GM12878 (cell line): ENCODE measurements around the gene CUTC. TPM values are rescaled to one million over a fixed set of nuclear protein-coding genes. Genes with fewer than 3 reads are reported as not detected.

Experiments
- ASH2L ChIP-seq: fragments of 300-600, 200-600 bp; sonication (generic); IDR thresholded peaks from 2 replicates; pipeline ENCODE4 v1.6.1; 2017; ENCODE audit warnings: low read depth, mild to moderate bottlenecking, borderline replicate concordance
- CHD2 ChIP-seq: IDR thresholded peaks from 2 replicates; pipeline ENCODE4 v1.6.1; 2011; ENCODE audit warnings: low read depth, low read length, improper control_type of control experiment, borderline replicate concordance
- EGR1 ChIP-seq, 2 experiments: IDR thresholded peaks; 1 replicate in 1 of 2; 2 replicates in 1 of 2; pipeline ENCODE4 v1.6.1; 2011 to 2012; ENCODE audit warnings: low read depth in 2 of 2, low read length in 2 of 2, borderline replicate concordance in 1 of 2, mild to moderate bottlenecking in 1 of 2, moderate library complexity in 1 of 2
- ETV6 ChIP-seq, 2 experiments: fragments of 450-650 bp in 1 of 2; IDR thresholded peaks in 1 of 2; conservative IDR thresholded peaks in 1 of 2; 2 replicates each; pipeline ENCODE4 v1.6.1; 2014; ENCODE audit warnings: antibody characterized with exemption in 1 of 2, borderline replicate concordance in 1 of 2, low read depth in 1 of 2, mild to moderate bottlenecking in 1 of 2, moderate library complexity in 1 of 2
- EZH2 ChIP-seq: IDR thresholded peaks from 2 replicates; pipeline ENCODE4 v1.6.1; 2012; ENCODE audit warnings: low read depth, mild to moderate bottlenecking, control low read depth, inconsistent platforms, low read length, borderline replicate concordance; ENCODE audit not compliant: control insufficient read depth
- FOXM1 ChIP-seq: IDR thresholded peaks from 2 replicates; pipeline ENCODE4 v1.6.1; 2012; ENCODE audit warnings: low read depth, mild to moderate bottlenecking, inconsistent platforms, low read length, moderate library complexity
- JUND ChIP-seq: IDR thresholded peaks from 2 replicates; pipeline ENCODE4 v1.6.1; 2012; ENCODE audit warnings: low read depth, mild to moderate bottlenecking, low read length, improper control_type of control experiment, moderate library complexity
- MTA2 ChIP-seq: fragments of 450-650 bp; IDR thresholded peaks from 2 replicates; pipeline ENCODE4 v1.6.1; 2016; ENCODE audit warnings: low read depth, mild to moderate bottlenecking, moderate library complexity
- NFIC ChIP-seq: IDR thresholded peaks from 2 replicates; pipeline ENCODE4 v1.6.1; 2012; ENCODE audit warnings: low read depth, mild to moderate bottlenecking, inconsistent platforms, low read length, moderate library complexity
- NFYB ChIP-seq: IDR thresholded peaks from 2 replicates; pipeline ENCODE4 v1.6.1; 2011; ENCODE audit warnings: low read depth, mild to moderate bottlenecking, low read length, improper control_type of control experiment, moderate library complexity; ENCODE audit not compliant: insufficient read depth
- NRF1 ChIP-seq: conservative IDR thresholded peaks from 2 replicates; pipeline ENCODE4 v1.6.1; 2011; ENCODE audit warnings: mild to moderate bottlenecking, low read depth, low read length, improper control_type of control experiment
- POLR2A ChIP-seq: IDR thresholded peaks from 2 replicates; pipeline ENCODE4 v1.6.1; 2011; ENCODE audit warnings: low read depth, mild to moderate bottlenecking, low read length
- RELA ChIP-seq: fragments of 450-650 bp; IDR thresholded peaks from 2 replicates; pipeline ENCODE4 v1.8.0; 2014; ENCODE audit warnings: borderline replicate concordance; ENCODE audit not compliant: partially characterized antibody
- RFX5 ChIP-seq: IDR thresholded peaks from 2 replicates; pipeline ENCODE4 v1.6.1; 2011; ENCODE audit warnings: low read depth, low read length, improper control_type of control experiment
- SMAD1 ChIP-seq: fragments of 450-650 bp; IDR thresholded peaks from 2 replicates; pipeline ENCODE4 v1.6.1; 2018; ENCODE audit warnings: mild to moderate bottlenecking, low read depth; ENCODE audit not compliant: partially characterized antibody
- STAT3 ChIP-seq: IDR thresholded peaks from 2 replicates; pipeline ENCODE4 v1.6.1; 2011; ENCODE audit warnings: low read depth, low read length, improper control_type of control experiment
- SUZ12 ChIP-seq: fragments of 200-600 bp; sonication (generic); IDR thresholded peaks from one replicate; pipeline ENCODE4 v1.6.1; 2018; ENCODE audit warnings: antibody characterized with exemption, mild to moderate bottlenecking; ENCODE audit not compliant: unreplicated experiment
- TBL1XR1 ChIP-seq: IDR thresholded peaks from 2 replicates; pipeline ENCODE4 v1.6.1; 2012; ENCODE audit warnings: low read depth, low read length, improper control_type of control experiment
- YY1 ChIP-seq: IDR thresholded peaks from 2 replicates; pipeline ENCODE4 v1.6.1; 2011; ENCODE audit warnings: low read depth, mild to moderate bottlenecking, low read length
- ZNF384 ChIP-seq: IDR thresholded peaks from 2 replicates; pipeline ENCODE4 v1.6.1; 2012; ENCODE audit warnings: low read depth, mild to moderate bottlenecking, low read length, improper control_type of control experiment, borderline replicate concordance
- ZNF622 ChIP-seq: fragments of 450-650 bp; IDR thresholded peaks from 2 replicates; pipeline ENCODE4 v1.6.1; 2017; ENCODE audit warnings: mild to moderate bottlenecking, inconsistent platforms
- ZZZ3 ChIP-seq: IDR thresholded peaks from 2 replicates; pipeline ENCODE4 v1.6.1; 2011; ENCODE audit warnings: low read depth; ENCODE audit not compliant: control insufficient read depth, insufficient read length
- polyA plus RNA-seq, 11 experiments: library from polyadenylated mRNA; depleted of rRNA in 4 of 11; unstranded in 6 of 11; stranded (reverse) in 5 of 11; fragments of >200 nt; fragmentation: Nextera tagmentation in 4 of 11; fragmentation: Illumina TruSeq in 1 of 11; extraction: Ambion mirVana in 4 of 11; extraction: Trizol in 1 of 11; gene quantifications; 1 replicate in 1 of 11; 2 replicates in 10 of 11; pipeline versions ENCODE4 v1.2.1 to v1.2.3, GENCODE V29; 2011 to 2016; ENCODE audit warnings: inconsistent platforms in 2 of 11, missing spikeins in 2 of 11, low read depth in 1 of 11
- total RNA-seq, 4 experiments: library from RNA; depleted of rRNA in 3 of 4; stranded (reverse); fragments of >200 nt in 3 of 4; fragmentation: Illumina TruSeq in 1 of 4; extraction: Trizol in 1 of 4; gene quantifications; 2 replicates each; pipeline versions ENCODE4 v1.2.1 to v1.2.3, GENCODE V29; 2013 to 2021
- TF ChIP-seq, protein P1 (sequence below): fragments of 450-650 bp; IDR thresholded peaks from 2 replicates; pipeline ENCODE4 v1.6.1; 2017; ENCODE audit warnings: antibody characterized with exemption, mild to moderate bottlenecking, moderate library complexity
- TF ChIP-seq, protein P2 (sequence below): fragments of 450-650 bp; IDR thresholded peaks from 2 replicates; pipeline ENCODE4 v1.6.1; 2017; ENCODE audit warnings: low read depth, mild to moderate bottlenecking, moderate library complexity
- TF ChIP-seq, protein P3 (sequence below): IDR thresholded peaks from 2 replicates; pipeline ENCODE4 v1.6.1; 2011; ENCODE audit warnings: mild to moderate bottlenecking, low read depth, low read length, moderate library complexity; ENCODE audit not compliant: insufficient replicate concordance

Gene CUTC
- total and polyA plus RNA-seq, 10 of the 15 experiments (the other 5 are each of a cell fraction or from before 2014, with no cell fraction given), result 23.8 to 71.7 (median 40.8) TPM

DNA sequence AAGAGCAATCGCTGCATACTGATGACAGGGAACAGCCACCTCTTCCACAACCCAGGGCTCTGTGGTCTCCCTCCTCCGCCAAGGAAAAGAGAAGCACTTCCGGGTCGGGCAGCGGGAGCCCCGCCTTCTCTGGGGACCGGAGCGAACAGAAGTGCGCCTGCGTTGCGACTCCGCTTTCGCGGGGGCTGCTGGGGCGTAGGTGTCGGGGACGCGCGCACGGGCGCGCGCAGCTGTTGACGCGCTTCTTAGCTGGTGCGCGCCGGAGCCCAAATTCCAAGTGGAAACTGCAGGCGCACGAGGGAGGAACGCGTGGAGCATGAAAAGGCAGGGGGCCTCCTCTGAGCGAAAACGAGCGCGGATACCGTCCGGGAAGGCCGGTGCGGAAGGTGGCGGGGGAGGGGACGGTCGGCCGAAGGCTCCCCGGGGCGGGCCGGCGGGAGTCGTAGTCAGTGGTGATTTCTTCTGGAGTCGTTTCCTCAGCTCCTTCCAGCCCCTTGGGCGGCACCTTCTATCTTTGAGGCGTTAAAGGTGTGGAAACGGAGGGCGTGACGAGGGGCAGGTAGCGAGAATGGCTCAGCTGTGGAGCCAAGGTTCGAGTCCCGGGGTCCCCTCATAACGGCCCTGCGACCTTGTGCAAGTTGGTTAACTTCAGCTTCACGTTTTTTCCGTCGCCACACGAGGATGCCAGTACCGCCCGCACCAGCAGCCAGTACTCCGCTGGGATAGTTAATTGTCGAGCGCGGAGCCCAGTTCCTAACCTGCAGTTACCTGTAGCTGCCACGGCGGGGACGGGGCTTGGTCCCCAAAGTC lies at the start of gene CUTC, which contains the start of gene COX15 (continued):
- TF ChIP-seq TBL1XR1 (peak; percentile 40; the same call in 1 of the 2 replicates), SMAD1 (peak; percentile 36), NRF1 (peak; percentile 66), ETV6 (conservative IDR thresholded peaks at IDR 0.05 in 1 of 2, IDR thresholded peaks at IDR 0.05 in 1 of 2; ENCODE audit: borderline replicate concordance in 1 of 2, low read depth in 1 of 2) (no peak), STAT3 (no peak), ZZZ3 (no peak), FOXM1 (no peak), RFX5 (no peak), ASH2L (peak; percentile 97; the same call in 1 of the 2 replicates), ZNF384 (no peak), SUZ12 (no peak), CHD2 (0 out of 2 replicates have a peak, but pooled peaks have one; percentile 21), EZH2 (no peak), EGR1 (IDR thresholded peaks at IDR 0.05; ENCODE audit: borderline replicate concordance in 1 of 2, low read depth in 2 of 2, low read length in 2 of 2) (peak in 1 of 2 experiments; percentile 60; a peak in 2 of 3 replicates), JUND (no peak), NFYB (no peak), POLR2A (peak; percentile 94), RELA (peak; percentile 56), YY1 (0 out of 2 replicates have a peak, but pooled peaks have one; percentile 18), NFIC (no peak), MTA2 (peak; percentile 82; the same call in 1 of the 2 replicates), ZNF622 (no peak)
- TF ChIP-seq, protein P1, sequence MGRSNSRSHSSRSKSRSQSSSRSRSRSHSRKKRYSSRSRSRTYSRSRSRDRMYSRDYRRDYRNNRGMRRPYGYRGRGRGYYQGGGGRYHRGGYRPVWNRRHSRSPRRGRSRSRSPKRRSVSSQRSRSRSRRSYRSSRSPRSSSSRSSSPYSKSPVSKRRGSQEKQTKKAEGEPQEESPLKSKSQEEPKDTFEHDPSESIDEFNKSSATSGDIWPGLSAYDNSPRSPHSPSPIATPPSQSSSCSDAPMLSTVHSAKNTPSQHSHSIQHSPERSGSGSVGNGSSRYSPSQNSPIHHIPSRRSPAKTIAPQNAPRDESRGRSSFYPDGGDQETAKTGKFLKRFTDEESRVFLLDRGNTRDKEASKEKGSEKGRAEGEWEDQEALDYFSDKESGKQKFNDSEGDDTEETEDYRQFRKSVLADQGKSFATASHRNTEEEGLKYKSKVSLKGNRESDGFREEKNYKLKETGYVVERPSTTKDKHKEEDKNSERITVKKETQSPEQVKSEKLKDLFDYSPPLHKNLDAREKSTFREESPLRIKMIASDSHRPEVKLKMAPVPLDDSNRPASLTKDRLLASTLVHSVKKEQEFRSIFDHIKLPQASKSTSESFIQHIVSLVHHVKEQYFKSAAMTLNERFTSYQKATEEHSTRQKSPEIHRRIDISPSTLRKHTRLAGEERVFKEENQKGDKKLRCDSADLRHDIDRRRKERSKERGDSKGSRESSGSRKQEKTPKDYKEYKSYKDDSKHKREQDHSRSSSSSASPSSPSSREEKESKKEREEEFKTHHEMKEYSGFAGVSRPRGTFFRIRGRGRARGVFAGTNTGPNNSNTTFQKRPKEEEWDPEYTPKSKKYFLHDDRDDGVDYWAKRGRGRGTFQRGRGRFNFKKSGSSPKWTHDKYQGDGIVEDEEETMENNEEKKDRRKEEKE, result no peak
- TF ChIP-seq, protein P2, sequence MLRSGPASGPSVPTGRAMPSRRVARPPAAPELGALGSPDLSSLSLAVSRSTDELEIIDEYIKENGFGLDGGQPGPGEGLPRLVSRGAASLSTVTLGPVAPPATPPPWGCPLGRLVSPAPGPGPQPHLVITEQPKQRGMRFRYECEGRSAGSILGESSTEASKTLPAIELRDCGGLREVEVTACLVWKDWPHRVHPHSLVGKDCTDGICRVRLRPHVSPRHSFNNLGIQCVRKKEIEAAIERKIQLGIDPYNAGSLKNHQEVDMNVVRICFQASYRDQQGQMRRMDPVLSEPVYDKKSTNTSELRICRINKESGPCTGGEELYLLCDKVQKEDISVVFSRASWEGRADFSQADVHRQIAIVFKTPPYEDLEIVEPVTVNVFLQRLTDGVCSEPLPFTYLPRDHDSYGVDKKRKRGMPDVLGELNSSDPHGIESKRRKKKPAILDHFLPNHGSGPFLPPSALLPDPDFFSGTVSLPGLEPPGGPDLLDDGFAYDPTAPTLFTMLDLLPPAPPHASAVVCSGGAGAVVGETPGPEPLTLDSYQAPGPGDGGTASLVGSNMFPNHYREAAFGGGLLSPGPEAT, result no peak
- TF ChIP-seq, protein P3, sequence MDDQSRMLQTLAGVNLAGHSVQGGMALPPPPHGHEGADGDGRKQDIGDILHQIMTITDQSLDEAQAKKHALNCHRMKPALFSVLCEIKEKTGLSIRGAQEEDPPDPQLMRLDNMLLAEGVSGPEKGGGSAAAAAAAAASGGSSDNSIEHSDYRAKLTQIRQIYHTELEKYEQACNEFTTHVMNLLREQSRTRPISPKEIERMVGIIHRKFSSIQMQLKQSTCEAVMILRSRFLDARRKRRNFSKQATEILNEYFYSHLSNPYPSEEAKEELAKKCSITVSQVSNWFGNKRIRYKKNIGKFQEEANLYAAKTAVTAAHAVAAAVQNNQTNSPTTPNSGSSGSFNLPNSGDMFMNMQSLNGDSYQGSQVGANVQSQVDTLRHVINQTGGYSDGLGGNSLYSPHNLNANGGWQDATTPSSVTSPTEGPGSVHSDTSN, result no peak
